ENCODE measurements around the gene JOSD2. TPM values are rescaled to one million over a fixed set of nuclear protein-coding genes. Genes with fewer than 3 reads are reported as not detected.

The JOSD2 gene
- total RNA-seq, 1 donor, result 22.9 TPM

DNA sequence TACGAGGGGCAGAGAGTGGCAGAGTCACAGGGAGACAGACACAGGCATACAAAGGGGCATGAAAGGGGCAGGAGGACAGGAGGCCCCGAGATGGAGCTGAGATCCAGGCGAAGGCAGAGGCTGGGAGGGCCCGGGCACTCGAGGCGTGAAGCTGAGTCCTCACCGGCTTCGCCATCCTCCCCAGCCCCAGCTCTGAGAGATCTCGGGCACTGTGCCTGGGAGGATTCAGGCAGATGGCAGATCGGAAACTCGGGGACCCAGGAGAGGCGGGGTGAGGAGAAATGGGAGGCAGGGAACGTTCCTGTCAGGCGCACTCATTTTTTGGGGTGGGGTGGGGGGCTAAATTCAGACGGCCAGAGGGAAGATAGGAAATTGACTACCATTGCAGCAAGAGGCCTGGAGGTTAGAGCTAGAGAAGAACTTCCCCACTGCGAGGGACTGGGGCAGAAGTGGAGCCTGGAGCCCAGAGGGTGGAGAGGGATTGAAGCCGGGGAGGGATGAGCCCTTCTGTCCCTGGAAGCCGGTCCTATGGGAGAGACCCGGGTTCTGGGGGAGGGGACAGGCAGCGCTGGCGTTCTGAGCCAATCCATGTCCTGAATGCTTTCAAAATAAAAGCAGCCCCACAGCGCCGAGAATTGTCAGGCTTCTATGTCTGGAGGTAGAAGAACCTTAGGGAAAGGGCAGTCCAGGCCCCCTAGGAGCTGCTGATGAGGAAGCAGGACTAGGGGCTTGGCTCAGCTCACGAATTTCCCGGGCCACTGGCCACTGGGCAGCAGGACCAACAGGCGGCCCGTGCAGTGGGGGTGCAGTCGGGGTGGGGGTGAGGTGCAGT, 44.7 kb upstream of the JOSD2 start:
- peak overlapping the region; percentile 57 for H3K4me3 ChIP-seq (ENCODE audit: low read depth, low read length)
- TF ChIP-seq, protein P1, sequence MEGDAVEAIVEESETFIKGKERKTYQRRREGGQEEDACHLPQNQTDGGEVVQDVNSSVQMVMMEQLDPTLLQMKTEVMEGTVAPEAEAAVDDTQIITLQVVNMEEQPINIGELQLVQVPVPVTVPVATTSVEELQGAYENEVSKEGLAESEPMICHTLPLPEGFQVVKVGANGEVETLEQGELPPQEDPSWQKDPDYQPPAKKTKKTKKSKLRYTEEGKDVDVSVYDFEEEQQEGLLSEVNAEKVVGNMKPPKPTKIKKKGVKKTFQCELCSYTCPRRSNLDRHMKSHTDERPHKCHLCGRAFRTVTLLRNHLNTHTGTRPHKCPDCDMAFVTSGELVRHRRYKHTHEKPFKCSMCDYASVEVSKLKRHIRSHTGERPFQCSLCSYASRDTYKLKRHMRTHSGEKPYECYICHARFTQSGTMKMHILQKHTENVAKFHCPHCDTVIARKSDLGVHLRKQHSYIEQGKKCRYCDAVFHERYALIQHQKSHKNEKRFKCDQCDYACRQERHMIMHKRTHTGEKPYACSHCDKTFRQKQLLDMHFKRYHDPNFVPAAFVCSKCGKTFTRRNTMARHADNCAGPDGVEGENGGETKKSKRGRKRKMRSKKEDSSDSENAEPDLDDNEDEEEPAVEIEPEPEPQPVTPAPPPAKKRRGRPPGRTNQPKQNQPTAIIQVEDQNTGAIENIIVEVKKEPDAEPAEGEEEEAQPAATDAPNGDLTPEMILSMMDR (IDR thresholded peaks at IDR 0.05; ENCODE audit: insufficient read depth, low read depth, low read length), result no peak
- peak; percentile 1 for DNase-seq (ENCODE audit: low read depth)

GRCh38 chr19:50555033-50555432, 44.0 kb upstream of the JOSD2 start:
- H3K4me3 ChIP-seq (ENCODE audit: low read depth, low read length), result no peak overlapping the region
- DNase-seq (ENCODE audit: low read depth), result no peak
- TF ChIP-seq, protein P1 (IDR thresholded peaks at IDR 0.05; ENCODE audit: insufficient read depth, low read depth, low read length), result no peak

GRCh38 chr19:50554212-50554611, 43.2 kb upstream of the JOSD2 start:
- TF ChIP-seq, protein P1 (IDR thresholded peaks at IDR 0.05; ENCODE audit: insufficient read depth, low read depth, low read length), result no peak
- H3K4me3 ChIP-seq (ENCODE audit: low read depth, low read length), result no peak overlapping the region
- DNase-seq (ENCODE audit: low read depth), result no peak

GRCh38 chr19:50553134-50553703, 42.2 kb upstream of the JOSD2 start:
- H3K4me3 ChIP-seq (ENCODE audit: low read depth, low read length), result no peak overlapping the region
- no peak for DNase-seq (ENCODE audit: low read depth)
- TF ChIP-seq, protein P1 (IDR thresholded peaks at IDR 0.05; ENCODE audit: insufficient read depth, low read depth, low read length), result no peak

GRCh38 chr19:50552540-50552939, 41.5 kb upstream of the JOSD2 start:
- no peak for DNase-seq (ENCODE audit: low read depth)
- TF ChIP-seq, protein P1 (IDR thresholded peaks at IDR 0.05; ENCODE audit: insufficient read depth, low read depth, low read length), result no peak
- no peak overlapping the region for H3K4me3 ChIP-seq (ENCODE audit: low read depth, low read length)

DNA sequence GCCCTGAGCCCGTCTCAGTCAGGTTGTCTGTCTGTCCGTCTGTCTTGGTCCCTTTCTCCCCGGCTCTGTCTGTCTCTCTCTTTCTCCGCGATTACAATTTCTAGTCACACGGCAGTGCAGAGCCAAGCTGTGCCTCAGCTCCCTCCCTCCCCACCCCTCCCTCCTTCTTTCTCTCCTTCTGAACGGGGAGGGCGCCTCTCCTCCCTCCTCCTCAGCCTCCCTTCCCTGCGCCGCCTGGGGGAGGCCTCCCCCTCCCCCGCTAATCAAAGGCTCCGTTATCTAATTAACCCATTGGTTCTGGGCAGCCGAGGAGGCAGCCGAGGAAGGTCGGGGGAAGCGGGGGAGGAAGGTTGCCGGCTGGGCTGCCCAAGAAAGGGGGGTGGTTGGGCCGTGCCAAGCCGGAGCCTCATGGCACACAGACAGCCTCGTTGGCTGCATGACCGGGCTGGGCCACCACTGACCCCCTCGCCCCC, 40.8 kb upstream of the JOSD2 start:
- TF ChIP-seq, protein P1 (IDR thresholded peaks at IDR 0.05; ENCODE audit: insufficient read depth, low read depth, low read length), result no peak
- H3K4me3 ChIP-seq (ENCODE audit: low read depth, low read length), result no peak overlapping the region
- DNase-seq (ENCODE audit: low read depth), result no peak
